WTC11 (cell line): ENCODE measurements around the gene SNX8. TPM values are rescaled to one million over a fixed set of nuclear protein-coding genes. Genes with fewer than 3 reads are reported as not detected.

Experiments
- ATAC-seq: fragments of 200-7000 bp; cut with Tn5 transposase; 2 replicates; pipeline ENCODE4 v1.10.0; 2021; ENCODE audit warnings: mild to moderate bottlenecking, moderate library complexity
- CTCF ChIA-PET: fragments of 300-600 bp; sonication (Branson Sonifier 250); formaldehyde crosslinking; loops from one replicate; lab custom pipeline; 2021; ENCODE audit warnings: antibody characterized with exemption; lab: Charles Lee
- POLR2A ChIA-PET: fragments of 350-600 bp; sonication (Branson Sonifier 250); formaldehyde crosslinking; loops from one replicate; lab custom pipeline; 2021; ENCODE audit warnings: antibody characterized with exemption; lab: Charles Lee
- DNase-seq: peaks from one replicate; pipeline ENCODE4 v3.0.0; 2021; ENCODE audit warnings: low spot score
- H3K27ac Mint-ChIP-seq: 2 replicates; pipeline ENCODE4 v1.8.0; 2021; ENCODE audit warnings: mixed read lengths
- H3K27me3 Mint-ChIP-seq: 2 replicates; pipeline ENCODE4 v1.8.0; 2021; ENCODE audit warnings: low read depth, mild to moderate bottlenecking, moderate library complexity, mixed read lengths
- H3K36me3 Mint-ChIP-seq: 2 replicates; pipeline ENCODE4 v1.8.0; 2021; ENCODE audit warnings: mixed read lengths
- H3K4me1 Mint-ChIP-seq: 2 replicates; pipeline ENCODE4 v1.8.0; 2022; ENCODE audit warnings: mixed read lengths
- H3K4me3 Mint-ChIP-seq: 2 replicates; pipeline ENCODE4 v1.8.0; 2021; ENCODE audit warnings: mild to moderate bottlenecking, moderate library complexity, mixed read lengths
- H3K9me3 Mint-ChIP-seq: 2 replicates; pipeline ENCODE4 v1.8.0; 2021; ENCODE audit warnings: mixed read lengths
- ATF1 ChIP-seq: sonication (generic); formaldehyde crosslinking; IDR thresholded peaks from 2 replicates; pipeline ENCODE4 v1.8.1; 2023; ENCODE audit warnings: mild to moderate bottlenecking, moderate library complexity, missing genetic modification reagents
- EMX1 ChIP-seq: fragments of 250-450 bp; sonication (Bioruptor Pico); IDR thresholded peaks from 2 replicates; pipeline ENCODE4 v1.8.0; 2021; ENCODE audit warnings: mild to moderate bottlenecking
- JAZF1 ChIP-seq: fragments of 250-450 bp; sonication (Bioruptor Pico); IDR thresholded peaks from 2 replicates; pipeline ENCODE4 v1.9.0; 2021; ENCODE audit warnings: moderate library complexity, mild to moderate bottlenecking, inconsistent platforms
- MXD4 ChIP-seq: fragments of 250-450 bp; sonication (Bioruptor Pico); IDR thresholded peaks from 2 replicates; pipeline ENCODE4 v1.8.0; 2021; ENCODE audit warnings: mild to moderate bottlenecking, moderate library complexity, borderline replicate concordance
- MYBL2 ChIP-seq: sonication (generic); formaldehyde crosslinking; IDR thresholded peaks from 2 replicates; pipeline ENCODE4 v1.8.1; 2023; ENCODE audit warnings: mild to moderate bottlenecking, moderate library complexity, missing genetic modification reagents
- NFYB ChIP-seq: sonication (generic); formaldehyde crosslinking; conservative IDR thresholded peaks from 2 replicates; pipeline ENCODE4 v1.8.0; 2022; ENCODE audit warnings: low read depth, missing genetic modification reagents
- NR1H2 ChIP-seq: sonication (generic); formaldehyde crosslinking; IDR thresholded peaks from 2 replicates; pipeline ENCODE4 v1.9.0; 2021; ENCODE audit warnings: mild to moderate bottlenecking, moderate library complexity, missing genetic modification reagents
- OVOL2 ChIP-seq: fragments of 250-450 bp; sonication (Bioruptor Pico); IDR thresholded peaks from 2 replicates; pipeline ENCODE4 v1.9.0; 2021; ENCODE audit warnings: mild to moderate bottlenecking, borderline replicate concordance
- SMAD4 ChIP-seq: sonication (generic); formaldehyde crosslinking; IDR thresholded peaks from 2 replicates; pipeline ENCODE4 v1.8.0; 2022; ENCODE audit warnings: mild to moderate bottlenecking, missing genetic modification reagents
- TEAD1 ChIP-seq: sonication (generic); formaldehyde crosslinking; IDR thresholded peaks from 2 replicates; pipeline ENCODE4 v1.8.0; 2022; ENCODE audit warnings: mild to moderate bottlenecking, missing genetic modification reagents
- TEAD4 ChIP-seq: sonication (generic); formaldehyde crosslinking; IDR thresholded peaks from 2 replicates; pipeline ENCODE4 v1.8.0; 2022; ENCODE audit warnings: mild to moderate bottlenecking, missing genetic modification reagents
- ZNF232 ChIP-seq: sonication (generic); formaldehyde crosslinking; IDR thresholded peaks from 2 replicates; pipeline ENCODE4 v1.8.0; 2022; ENCODE audit warnings: mild to moderate bottlenecking, missing genetic modification reagents
- ZNF416 ChIP-seq: fragments of 250-450 bp; sonication (Bioruptor Pico); IDR thresholded peaks from 2 replicates; pipeline ENCODE4 v1.9.0; 2021; ENCODE audit warnings: mild to moderate bottlenecking, inconsistent platforms
- ZNF671 ChIP-seq: fragments of 250-450 bp; sonication (Bioruptor Pico); IDR thresholded peaks from 2 replicates; pipeline ENCODE4 v1.8.0; 2021; ENCODE audit warnings: mild to moderate bottlenecking
- total RNA-seq: library from RNA; stranded (reverse); gene quantifications from 3 replicates; pipeline ENCODE4 v1.2.3, GENCODE V29; 2021
- TF ChIP-seq, protein P1 (sequence below): sonication (generic); formaldehyde crosslinking; IDR thresholded peaks from 2 replicates; pipeline ENCODE4 v1.8.1; 2022; ENCODE audit warnings: low read depth, missing genetic modification reagents, borderline replicate concordance
- TF ChIP-seq, protein P2 (sequence below): sonication (generic); formaldehyde crosslinking; IDR thresholded peaks from 2 replicates; pipeline ENCODE4 v1.8.1; 2022; ENCODE audit warnings: missing genetic modification reagents, borderline replicate concordance
- TF ChIP-seq, protein P3 (sequence below): sonication (generic); formaldehyde crosslinking; IDR thresholded peaks from 2 replicates; pipeline ENCODE4 v1.8.1; 2022; ENCODE audit warnings: mild to moderate bottlenecking, moderate library complexity, missing genetic modification reagents
- TF ChIP-seq, protein P4 (sequence below): sonication (generic); formaldehyde crosslinking; IDR thresholded peaks from 2 replicates; pipeline ENCODE4 v1.8.0; 2022; ENCODE audit warnings: missing genetic modification reagents
- TF ChIP-seq, protein P5 (sequence below): sonication (generic); formaldehyde crosslinking; IDR thresholded peaks from 2 replicates; pipeline ENCODE4 v1.8.1; 2023; ENCODE audit warnings: mild to moderate bottlenecking, moderate library complexity, missing genetic modification reagents

Gene SNX8
- total RNA-seq, 1 experiment from 2014 or later = 50.8 TPM

DNA sequence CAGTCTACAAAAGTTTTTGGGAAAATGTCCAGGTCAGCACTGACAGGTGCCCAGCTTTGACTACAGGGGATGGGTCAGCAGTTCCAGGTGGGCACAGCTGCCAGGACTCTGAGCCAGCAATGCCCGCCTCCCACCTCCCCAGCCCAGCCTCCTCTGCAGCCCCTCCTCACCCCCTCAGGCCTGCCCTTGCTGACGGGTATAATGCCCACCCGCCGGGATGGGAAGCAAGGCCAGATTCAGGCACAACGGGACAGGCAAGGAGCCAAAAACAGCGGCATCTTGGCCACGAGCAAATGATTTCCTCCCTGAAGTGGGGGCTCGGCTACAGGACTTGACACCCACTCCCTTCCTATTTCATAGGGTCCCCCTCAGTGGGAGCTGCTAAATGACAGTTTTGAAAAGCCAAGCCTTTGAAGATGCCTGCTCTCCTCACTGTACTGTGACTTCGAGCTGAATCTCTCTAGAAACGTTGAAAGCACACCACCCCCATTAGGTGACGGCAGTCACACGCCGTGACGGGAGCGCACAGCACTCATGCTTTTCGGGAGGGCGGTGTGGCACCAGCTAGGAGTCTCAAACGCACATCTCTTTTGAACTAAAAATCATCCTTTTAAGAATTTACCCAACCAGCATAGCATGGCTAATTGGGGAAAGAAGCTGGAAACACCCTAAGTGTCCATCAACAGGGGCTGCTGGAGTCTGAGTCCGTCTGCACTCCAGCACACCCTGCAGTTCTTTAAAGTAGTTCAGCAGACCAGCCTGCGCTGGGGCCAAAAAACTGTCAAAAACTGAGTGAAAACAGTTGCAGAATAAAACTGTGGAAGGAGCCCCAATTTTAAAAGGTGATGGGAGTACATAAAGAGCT lies 111.1 kb downstream of the SNX8 start:
- ATAC-seq (no peak), DNase-seq (peak; percentile 7)
- TF ChIP-seq SMAD4 (CRISPR knock-in tag) (no peak), JAZF1 (CRISPR knock-in tag) (no peak), NR1H2 (no peak), NFYB (CRISPR knock-in tag) (no peak), OVOL2 (CRISPR knock-in tag) (no peak), TEAD4 (CRISPR knock-in tag) (no peak), ATF1 (no peak), ZNF232 (CRISPR knock-in tag) (no peak), MXD4 (CRISPR knock-in tag) (no peak), ZNF416 (no peak), ZNF671 (no peak), TEAD1 (CRISPR knock-in tag) (no peak)
- TF ChIP-seq, protein P1, sequence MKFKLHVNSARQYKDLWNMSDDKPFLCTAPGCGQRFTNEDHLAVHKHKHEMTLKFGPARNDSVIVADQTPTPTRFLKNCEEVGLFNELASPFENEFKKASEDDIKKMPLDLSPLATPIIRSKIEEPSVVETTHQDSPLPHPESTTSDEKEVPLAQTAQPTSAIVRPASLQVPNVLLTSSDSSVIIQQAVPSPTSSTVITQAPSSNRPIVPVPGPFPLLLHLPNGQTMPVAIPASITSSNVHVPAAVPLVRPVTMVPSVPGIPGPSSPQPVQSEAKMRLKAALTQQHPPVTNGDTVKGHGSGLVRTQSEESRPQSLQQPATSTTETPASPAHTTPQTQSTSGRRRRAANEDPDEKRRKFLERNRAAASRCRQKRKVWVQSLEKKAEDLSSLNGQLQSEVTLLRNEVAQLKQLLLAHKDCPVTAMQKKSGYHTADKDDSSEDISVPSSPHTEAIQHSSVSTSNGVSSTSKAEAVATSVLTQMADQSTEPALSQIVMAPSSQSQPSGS (CRISPR knock-in tag) = no peak
- TF ChIP-seq, protein P2, sequence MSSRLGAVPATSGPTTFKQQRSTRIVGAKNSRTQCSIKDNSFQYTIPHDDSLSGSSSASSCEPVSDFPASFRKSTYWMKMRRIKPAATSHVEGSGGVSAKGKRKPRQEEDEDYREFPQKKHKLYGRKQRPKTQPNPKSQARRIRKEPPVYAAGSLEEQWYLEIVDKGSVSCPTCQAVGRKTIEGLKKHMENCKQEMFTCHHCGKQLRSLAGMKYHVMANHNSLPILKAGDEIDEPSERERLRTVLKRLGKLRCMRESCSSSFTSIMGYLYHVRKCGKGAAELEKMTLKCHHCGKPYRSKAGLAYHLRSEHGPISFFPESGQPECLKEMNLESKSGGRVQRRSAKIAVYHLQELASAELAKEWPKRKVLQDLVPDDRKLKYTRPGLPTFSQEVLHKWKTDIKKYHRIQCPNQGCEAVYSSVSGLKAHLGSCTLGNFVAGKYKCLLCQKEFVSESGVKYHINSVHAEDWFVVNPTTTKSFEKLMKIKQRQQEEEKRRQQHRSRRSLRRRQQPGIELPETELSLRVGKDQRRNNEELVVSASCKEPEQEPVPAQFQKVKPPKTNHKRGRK (CRISPR knock-in tag) = no peak
- H3K27me3 Mint-ChIP-seq = no peaks in the 10 kb centered on the region
- POLR2A ChIA-PET = no interaction called here
- peaks cover 27% of the 10 kb centered on the region for H3K36me3 Mint-ChIP-seq
- CTCF ChIA-PET = interaction anchor here (0.5 to 0.8 kb wide), 2 partner anchors 8 to 28 kb away, joined by 3 to 4 read pairs; no protein-coding TSS in a partner anchor
- H3K27ac Mint-ChIP-seq = peak overlapping the region; percentile 61
- H3K4me1 Mint-ChIP-seq = no peaks in the 10 kb centered on the region
- H3K4me3 Mint-ChIP-seq = no peak overlapping the region
- H3K9me3 Mint-ChIP-seq = no peaks in the 10 kb centered on the region

DNA sequence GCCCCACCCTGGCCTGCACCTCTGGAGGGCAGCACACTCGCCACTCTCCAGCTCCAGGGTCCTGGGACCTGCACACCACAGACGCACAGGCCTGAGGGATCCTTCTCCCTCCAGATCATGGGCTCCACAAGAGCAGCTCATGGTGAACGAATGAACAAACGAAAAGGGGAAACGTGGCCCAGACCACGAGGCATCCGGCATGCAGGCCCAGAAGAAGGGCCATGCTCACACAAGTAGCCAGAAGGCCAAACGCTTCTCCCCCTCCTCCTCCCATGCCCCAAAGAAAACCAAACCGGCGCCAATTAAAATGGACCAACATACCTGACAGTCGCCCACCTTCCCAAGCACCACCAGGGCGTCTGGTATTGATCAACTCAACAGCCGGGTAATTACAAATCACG lies 111.9 kb downstream of the SNX8 start:
- Mint-ChIP-seq H3K4me1 (no peaks in the 10 kb centered on the region), H3K9me3 (no peaks in the 10 kb centered on the region), H3K27me3 (no peaks in the 10 kb centered on the region), H3K4me3 (no peak overlapping the region), H3K36me3 (peaks cover 21% of the 10 kb centered on the region), H3K27ac (peak overlapping the region; percentile 41; the same call in 1 of the 2 replicates)
- ChIA-PET CTCF (interaction anchor here (0.7 to 1.3 kb wide), 3 partner anchors 49 to 146 kb away, joined by 3 to 4 read pairs (median 4); no protein-coding TSS in a partner anchor), POLR2A (interaction anchor here (0.6 kb wide), 1 partner anchor 166 kb away, joined by 4 read pairs; no protein-coding TSS in a partner anchor)
- DNase-seq (no peak), ATAC-seq (peak; percentile 58)
- TF ChIP-seq, protein P3, sequence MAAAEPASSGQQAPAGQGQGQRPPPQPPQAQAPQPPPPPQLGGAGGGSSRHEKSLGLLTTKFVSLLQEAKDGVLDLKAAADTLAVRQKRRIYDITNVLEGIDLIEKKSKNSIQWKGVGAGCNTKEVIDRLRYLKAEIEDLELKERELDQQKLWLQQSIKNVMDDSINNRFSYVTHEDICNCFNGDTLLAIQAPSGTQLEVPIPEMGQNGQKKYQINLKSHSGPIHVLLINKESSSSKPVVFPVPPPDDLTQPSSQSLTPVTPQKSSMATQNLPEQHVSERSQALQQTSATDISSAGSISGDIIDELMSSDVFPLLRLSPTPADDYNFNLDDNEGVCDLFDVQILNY = no peak
- TF ChIP-seq, protein P4, sequence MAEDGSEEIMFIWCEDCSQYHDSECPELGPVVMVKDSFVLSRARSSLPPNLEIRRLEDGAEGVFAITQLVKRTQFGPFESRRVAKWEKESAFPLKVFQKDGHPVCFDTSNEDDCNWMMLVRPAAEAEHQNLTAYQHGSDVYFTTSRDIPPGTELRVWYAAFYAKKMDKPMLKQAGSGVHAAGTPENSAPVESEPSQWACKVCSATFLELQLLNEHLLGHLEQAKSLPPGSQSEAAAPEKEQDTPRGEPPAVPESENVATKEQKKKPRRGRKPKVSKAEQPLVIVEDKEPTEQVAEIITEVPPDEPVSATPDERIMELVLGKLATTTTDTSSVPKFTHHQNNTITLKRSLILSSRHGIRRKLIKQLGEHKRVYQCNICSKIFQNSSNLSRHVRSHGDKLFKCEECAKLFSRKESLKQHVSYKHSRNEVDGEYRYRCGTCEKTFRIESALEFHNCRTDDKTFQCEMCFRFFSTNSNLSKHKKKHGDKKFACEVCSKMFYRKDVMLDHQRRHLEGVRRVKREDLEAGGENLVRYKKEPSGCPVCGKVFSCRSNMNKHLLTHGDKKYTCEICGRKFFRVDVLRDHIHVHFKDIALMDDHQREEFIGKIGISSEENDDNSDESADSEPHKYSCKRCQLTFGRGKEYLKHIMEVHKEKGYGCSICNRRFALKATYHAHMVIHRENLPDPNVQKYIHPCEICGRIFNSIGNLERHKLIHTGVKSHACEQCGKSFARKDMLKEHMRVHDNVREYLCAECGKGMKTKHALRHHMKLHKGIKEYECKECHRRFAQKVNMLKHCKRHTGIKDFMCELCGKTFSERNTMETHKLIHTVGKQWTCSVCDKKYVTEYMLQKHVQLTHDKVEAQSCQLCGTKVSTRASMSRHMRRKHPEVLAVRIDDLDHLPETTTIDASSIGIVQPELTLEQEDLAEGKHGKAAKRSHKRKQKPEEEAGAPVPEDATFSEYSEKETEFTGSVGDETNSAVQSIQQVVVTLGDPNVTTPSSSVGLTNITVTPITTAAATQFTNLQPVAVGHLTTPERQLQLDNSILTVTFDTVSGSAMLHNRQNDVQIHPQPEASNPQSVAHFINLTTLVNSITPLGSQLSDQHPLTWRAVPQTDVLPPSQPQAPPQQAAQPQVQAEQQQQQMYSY (CRISPR knock-in tag) = no peak
- TF ChIP-seq EMX1 (CRISPR knock-in tag) (no peak), MXD4 (CRISPR knock-in tag) (no peak), MYBL2 (CRISPR knock-in tag) (no peak)
- TF ChIP-seq, protein P5, sequence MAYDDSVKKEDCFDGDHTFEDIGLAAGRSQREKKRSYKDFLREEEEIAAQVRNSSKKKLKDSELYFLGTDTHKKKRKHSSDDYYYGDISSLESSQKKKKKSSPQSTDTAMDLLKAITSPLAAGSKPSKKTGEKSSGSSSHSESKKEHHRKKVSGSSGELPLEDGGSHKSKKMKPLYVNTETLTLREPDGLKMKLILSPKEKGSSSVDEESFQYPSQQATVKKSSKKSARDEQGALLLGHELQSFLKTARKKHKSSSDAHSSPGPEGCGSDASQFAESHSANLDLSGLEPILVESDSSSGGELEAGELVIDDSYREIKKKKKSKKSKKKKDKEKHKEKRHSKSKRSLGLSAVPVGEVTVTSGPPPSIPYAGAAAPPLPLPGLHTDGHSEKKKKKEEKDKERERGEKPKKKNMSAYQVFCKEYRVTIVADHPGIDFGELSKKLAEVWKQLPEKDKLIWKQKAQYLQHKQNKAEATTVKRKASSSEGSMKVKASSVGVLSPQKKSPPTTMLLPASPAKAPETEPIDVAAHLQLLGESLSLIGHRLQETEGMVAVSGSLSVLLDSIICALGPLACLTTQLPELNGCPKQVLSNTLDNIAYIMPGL (CRISPR knock-in tag) = no peak
